H9 (cell line): Measurements from ENCODE around the gene MGMT. TPM values are rescaled to one million over a fixed set of nuclear protein-coding genes. Genes with fewer than 3 reads are reported as not detected.

ENCODE experiments used
- DNase-seq: peaks from one replicate; pipeline ENCODE4 v3.0.0-alpha.2; 2017
- H2AFZ ChIP-seq: one replicate; pipeline ENCODE4 v1.6.1; 2013; ENCODE audit warnings: mild to moderate bottlenecking, low read length, control low read depth, moderate library complexity
- H2AK5ac ChIP-seq: 2 replicates; pipeline ENCODE4 v1.6.1; 2013; ENCODE audit warnings: low read length, control low read depth, mixed read lengths; ENCODE audit not compliant: insufficient read length
- H2BK120ac ChIP-seq: one replicate; pipeline ENCODE4 v1.6.1; 2013; ENCODE audit warnings: low read depth, mild to moderate bottlenecking, low read length, control low read depth, inconsistent platforms; ENCODE audit not compliant: poor library complexity, severe bottlenecking
- H2BK12ac ChIP-seq: 2 replicates; pipeline ENCODE4 v1.6.1; 2013; ENCODE audit warnings: low read length, control low read depth, mixed read lengths, low read depth; ENCODE audit not compliant: insufficient read length
- H2BK15ac ChIP-seq: 2 replicates; pipeline ENCODE4 v1.6.1; 2013; ENCODE audit warnings: low read depth, low read length, control low read depth
- H2BK20ac ChIP-seq: one replicate; pipeline ENCODE4 v1.6.1; 2013; ENCODE audit warnings: low read depth, mild to moderate bottlenecking, low read length, control low read depth, inconsistent platforms; ENCODE audit not compliant: poor library complexity, severe bottlenecking
- H2BK5ac ChIP-seq: 2 replicates; pipeline ENCODE4 v1.6.1; 2013; ENCODE audit warnings: low read length, control low read depth, mixed read lengths; ENCODE audit not compliant: insufficient read length
- H3K14ac ChIP-seq: 2 replicates; pipeline ENCODE4 v1.6.1; 2013; ENCODE audit warnings: low read length, control low read depth; ENCODE audit not compliant: insufficient read depth
- H3K18ac ChIP-seq: 2 replicates; pipeline ENCODE4 v1.6.1; 2013; ENCODE audit warnings: low read depth, mild to moderate bottlenecking, mixed read lengths, low read length, control low read depth; ENCODE audit not compliant: insufficient read length
- H3K23ac ChIP-seq: 2 replicates; pipeline ENCODE4 v1.6.1; 2013; ENCODE audit warnings: low read length, control low read depth, mixed read lengths, low read depth; ENCODE audit not compliant: insufficient read length
- H3K23me2 ChIP-seq: 2 replicates; pipeline ENCODE4 v1.6.1; 2013; ENCODE audit warnings: low read depth, mild to moderate bottlenecking, mixed read lengths, low read length, control low read depth; ENCODE audit not compliant: insufficient read length, poor library complexity, severe bottlenecking
- H3K27ac ChIP-seq: 2 replicates; pipeline ENCODE4 v1.5.1; 2013; ENCODE audit warnings: low read length, control low read depth, mixed read lengths, low read depth; ENCODE audit not compliant: insufficient read length
- H3K27me3 ChIP-seq: 2 replicates; pipeline ENCODE4 v1.6.1; 2013; ENCODE audit warnings: low read length, control low read depth, inconsistent platforms; ENCODE audit not compliant: insufficient read depth
- H3K4ac ChIP-seq: 2 replicates; pipeline ENCODE4 v1.6.1; 2013; ENCODE audit warnings: low read depth, mild to moderate bottlenecking, control low read depth, inconsistent platforms, low read length, moderate library complexity
- H3K4me1 ChIP-seq: 2 replicates; pipeline ENCODE4 v1.6.1; 2013; ENCODE audit warnings: low read length, control low read depth, inconsistent platforms; ENCODE audit not compliant: insufficient read depth
- H3K4me2 ChIP-seq: 2 replicates; pipeline ENCODE4 v1.6.1; 2013; ENCODE audit warnings: low read length, control low read depth, mixed read lengths; ENCODE audit not compliant: insufficient read length, insufficient read depth
- H3K56ac ChIP-seq: 2 replicates; pipeline ENCODE4 v1.6.1; 2013; ENCODE audit warnings: low read depth, mild to moderate bottlenecking, mixed read lengths, low read length, control low read depth; ENCODE audit not compliant: insufficient read length
- H3K79me1 ChIP-seq: 2 replicates; pipeline ENCODE4 v1.6.1; 2013; ENCODE audit warnings: low read depth, mild to moderate bottlenecking, moderate library complexity, low read length, control low read depth, inconsistent platforms; ENCODE audit not compliant: insufficient read depth, poor library complexity, severe bottlenecking
- H3K79me2 ChIP-seq: 2 replicates; pipeline ENCODE4 v1.6.1; 2013; ENCODE audit warnings: low read length, control low read depth, inconsistent platforms; ENCODE audit not compliant: insufficient read depth
- H3K9ac ChIP-seq: 2 replicates; pipeline ENCODE4 v1.6.1; 2013; ENCODE audit warnings: low read length, control low read depth, mixed read lengths; ENCODE audit not compliant: insufficient read length; ENCODE audit errors: extremely low read depth
- H3K9me3 ChIP-seq: one replicate; pipeline ENCODE4 v1.6.1; 2013; ENCODE audit warnings: low read depth, low read length, inconsistent platforms; ENCODE audit not compliant: control insufficient read depth
- H3T11ph ChIP-seq: one replicate; pipeline ENCODE4 v1.6.1; 2013; ENCODE audit warnings: mild to moderate bottlenecking, low read length, control low read depth, inconsistent platforms
- H4K20me1 ChIP-seq: one replicate; pipeline ENCODE4 v1.6.1; 2013; ENCODE audit not compliant: control insufficient read depth, insufficient read length, insufficient read depth
- H4K5ac ChIP-seq: 2 replicates; pipeline ENCODE4 v1.6.1; 2013; ENCODE audit warnings: low read depth, mild to moderate bottlenecking, mixed read lengths, low read length, control low read depth; ENCODE audit not compliant: insufficient read length
- H4K8ac ChIP-seq: replicated peaks from 2 replicates; pipeline ENCODE4 v1.6.1; 2013; ENCODE audit warnings: low read length, control low read depth, mixed read lengths, low read depth; ENCODE audit not compliant: insufficient read length
- H4K91ac ChIP-seq: 2 replicates; pipeline ENCODE4 v1.6.1; 2013; ENCODE audit warnings: low read depth, mild to moderate bottlenecking, moderate library complexity, mixed read lengths, low read length, control low read depth; ENCODE audit not compliant: insufficient read length
- H3K27ac Mint-ChIP-seq, 3 experiments: 2 replicates in 2 of 3; 3 replicates in 1 of 3; pipeline ENCODE4 v1.8.0; 2020 to 2021; ENCODE audit warnings: mixed read lengths in 3 of 3, mild to moderate bottlenecking in 1 of 3, moderate library complexity in 1 of 3
- H3K27me3 Mint-ChIP-seq: 2 replicates; pipeline ENCODE4 v1.8.0; 2021; ENCODE audit warnings: low read depth, mild to moderate bottlenecking, moderate library complexity, mixed read lengths
- H3K36me3 Mint-ChIP-seq, 3 experiments: 2 replicates in 2 of 3; 3 replicates in 1 of 3; pipeline ENCODE4 v1.8.0; 2020 to 2021; ENCODE audit warnings: low read depth in 3 of 3, mixed read lengths in 3 of 3; ENCODE audit not compliant: insufficient read depth in 1 of 3
- H3K4me1 Mint-ChIP-seq, 2 experiments: 2 replicates each; pipeline ENCODE4 v1.8.0; 2020; ENCODE audit warnings: mixed read lengths in 2 of 2
- H3K4me3 Mint-ChIP-seq, 2 experiments: 2 replicates in 1 of 2; 3 replicates in 1 of 2; pipeline ENCODE4 v1.8.0; 2020 to 2021; ENCODE audit warnings: mild to moderate bottlenecking in 2 of 2, mixed read lengths in 2 of 2, moderate library complexity in 1 of 2
- H3K9me3 Mint-ChIP-seq, 2 experiments: 2 replicates in 1 of 2; 3 replicates in 1 of 2; pipeline ENCODE4 v1.8.0; 2020; ENCODE audit warnings: mild to moderate bottlenecking in 2 of 2, mixed read lengths in 2 of 2, moderate library complexity in 1 of 2
- CTCF ChIP-seq: fragments of 200-600 bp; sonication (generic); conservative IDR thresholded peaks from 3 replicates; pipeline ENCODE4 v1.8.0; 2021; ENCODE audit warnings: antibody characterized with exemption, mild to moderate bottlenecking
- WGBS: extraction: QIAGEN DNeasy Blood & Tissue Kit; methylation state at CpG from one replicate; pipeline ENCODE4 v1.1.7; 2013; ENCODE audit warnings: missing lambda C conversion rate, low lambda C conversion rate, mixed read lengths; ENCODE audit not compliant: insufficient read length; ENCODE audit errors: extremely low coverage; 5-methylcytosine and 5-hydroxymethylcytosine counted together
- total RNA-seq: library from RNA; stranded (reverse); gene quantifications from 2 replicates; pipeline ENCODE4 v1.2.1, GENCODE V29; 2021

The MGMT gene
- total RNA-seq, 1 experiment from 2014 or later = 18.4 TPM

GRCh38 chr10:129654461-129654860 is 187.4 kb downstream of the MGMT start:
- Histone ChIP-seq H2BK120ac (no peak overlapping the region), H3K79me1 (no peaks in the 10 kb centered on the region), H3K27me3 (no peaks in the 10 kb centered on the region), H4K20me1 (no peaks in the 10 kb centered on the region), H3K79me2 (no peaks in the 10 kb centered on the region), H3K4me2 (no peak overlapping the region), H3K9ac (no peak overlapping the region), H3K18ac (no peak overlapping the region), H3K56ac (no peak overlapping the region), H3K27ac (no peak overlapping the region), H2BK20ac (no peak overlapping the region), H2BK5ac (no peak overlapping the region), H2AK5ac (no peak overlapping the region), H3K14ac (no peak overlapping the region), H3K23me2 (no peaks in the 10 kb centered on the region), H3K9me3 (no peaks in the 10 kb centered on the region), H4K8ac (no peak overlapping the region), H2BK12ac (no peak overlapping the region), H3T11ph (no peak overlapping the region), H3K4me1 (no peaks in the 10 kb centered on the region), H3K23ac (no peak overlapping the region), H4K91ac (no peak overlapping the region), H2BK15ac (no peak overlapping the region), H3K4ac (no peak overlapping the region), H2AFZ (no peak overlapping the region), H4K5ac (no peak overlapping the region)
- DNase-seq = no peak
- no peak for TF ChIP-seq CTCF
- Mint-ChIP-seq H3K36me3 (no peaks in the 10 kb centered on the region; a peak in 1 of 7 replicates), H3K27me3 (no peaks in the 10 kb centered on the region), H3K9me3 (no peaks in the 10 kb centered on the region), H3K4me1 (peaks cover 14 to 15% of the 10 kb centered on the region in 2 experiments), H3K27ac (peak overlapping the region in 1 of 3 experiments; percentile 42; a peak in 1 of 7 replicates), H3K4me3 (no peak overlapping the region)
- no CpG with 5 or more reads among the region's 7 CpGs for WGBS
